IPS-18a (cell line): Measurements from ENCODE around the gene ACYP2.
"Not testable (repeated sequence)": the region's sequence is repeated elsewhere in the genome, so short reads cannot be mapped to it uniquely, and the experiment has no call there.

Experiments
- H3K27ac ChIP-seq: one replicate; pipeline ENCODE4 v1.5.1; 2013; ENCODE audit warnings: low read length
- H3K27me3 ChIP-seq: one replicate; pipeline ENCODE4 v1.6.1; 2013; ENCODE audit warnings: mild to moderate bottlenecking, low read length; ENCODE audit not compliant: control insufficient read depth, insufficient read depth
- H3K36me3 ChIP-seq: one replicate; pipeline ENCODE4 v1.6.1; 2013; ENCODE audit warnings: low read depth, low read length; ENCODE audit not compliant: control insufficient read depth
- H3K4me1 ChIP-seq: one replicate; pipeline ENCODE4 v1.6.1; 2013; ENCODE audit warnings: low read depth, low read length; ENCODE audit not compliant: control insufficient read depth
- H3K4me3 ChIP-seq: one replicate; pipeline ENCODE4 v1.5.1; 2013; ENCODE audit warnings: low read length
- H3K9ac ChIP-seq: one replicate; pipeline ENCODE4 v1.6.1; 2013; ENCODE audit warnings: mild to moderate bottlenecking, low read length, moderate library complexity
- H3K9me3 ChIP-seq: one replicate; pipeline ENCODE4 v1.6.1; 2013; ENCODE audit warnings: low read depth, low read length; ENCODE audit not compliant: control insufficient read depth

ACYP2 gene

GRCh38 chr2:54261537-54261936 is 146.1 kb downstream of the ACYP2 start:
- Histone ChIP-seq H3K27me3 (no peaks in the 10 kb centered on the region), H3K27ac (no peak overlapping the region), H3K9ac (no peak overlapping the region), H3K36me3 (no peaks in the 10 kb centered on the region), H3K9me3 (no peaks in the 10 kb centered on the region), H3K4me3 (no peak overlapping the region), H3K4me1 (no peaks in the 10 kb centered on the region)

GRCh38 chr2:54262015-54262765 is 146.8 kb downstream of the ACYP2 start:
- no peaks in the 10 kb centered on the region for H3K4me1 ChIP-seq
- H3K36me3 ChIP-seq = no peaks in the 10 kb centered on the region
- H3K27me3 ChIP-seq = no peaks in the 10 kb centered on the region
- H3K9ac ChIP-seq = no peak overlapping the region
- H3K9me3 ChIP-seq = no peaks in the 10 kb centered on the region
- no peak overlapping the region for H3K4me3 ChIP-seq
- H3K27ac ChIP-seq = no peak overlapping the region

- not testable (repeated sequence) for H3K4me3 ChIP-seq, H3K9me3 ChIP-seq, H3K27ac ChIP-seq
Observed at GRCh38 chr2:54265081-54265480, 149.7 kb downstream of the ACYP2 start.

GRCh38 chr2:54267577-54267976 is 152.2 kb downstream of the ACYP2 start:
- Histone ChIP-seq H3K4me1 (no peaks in the 10 kb centered on the region), H3K9ac (no peak overlapping the region), H3K27ac (no peak overlapping the region), H3K36me3 (no peaks in the 10 kb centered on the region), H3K27me3 (no peaks in the 10 kb centered on the region), H3K4me3 (no peak overlapping the region), H3K9me3 (no peaks in the 10 kb centered on the region)

More at GRCh38 chr2:54265081-54265480, 149.7 kb downstream of the ACYP2 start:
- not testable (repeated sequence) for H3K4me1 ChIP-seq, H3K27me3 ChIP-seq, H3K36me3 ChIP-seq, H3K9ac ChIP-seq

- Histone ChIP-seq H3K4me1 (no peaks in the 10 kb centered on the region), H3K9me3 (no peaks in the 10 kb centered on the region), H3K27me3 (no peaks in the 10 kb centered on the region), H3K9ac (no peak overlapping the region), H3K4me3 (no peak overlapping the region), H3K36me3 (no peaks in the 10 kb centered on the region), H3K27ac (no peak overlapping the region)
Observed at GRCh38 chr2:54271189-54271588, 155.8 kb downstream of the ACYP2 start.

GRCh38 chr2:54271843-54272627 is 156.6 kb downstream of the ACYP2 start:
- no peak overlapping the region for H3K27ac ChIP-seq
- no peaks in the 10 kb centered on the region for H3K9me3 ChIP-seq
- H3K9ac ChIP-seq = no peak overlapping the region
- H3K36me3 ChIP-seq = no peaks in the 10 kb centered on the region
- H3K27me3 ChIP-seq = no peaks in the 10 kb centered on the region
- no peaks in the 10 kb centered on the region for H3K4me1 ChIP-seq
- no peak overlapping the region for H3K4me3 ChIP-seq

GRCh38 chr2:54274781-54275242 is 159.4 kb downstream of the ACYP2 start:
- H3K27ac ChIP-seq = no peak overlapping the region
- no peaks in the 10 kb centered on the region for H3K36me3 ChIP-seq
- H3K4me1 ChIP-seq = no peaks in the 10 kb centered on the region
- H3K9me3 ChIP-seq = no peaks in the 10 kb centered on the region
- no peak overlapping the region for H3K9ac ChIP-seq
- no peak overlapping the region for H3K4me3 ChIP-seq
- no peaks in the 10 kb centered on the region for H3K27me3 ChIP-seq

GRCh38 chr2:54275541-54275940 is 160.1 kb downstream of the ACYP2 start:
- H3K27me3 ChIP-seq = no peaks in the 10 kb centered on the region
- no peaks in the 10 kb centered on the region for H3K4me1 ChIP-seq
- no peak overlapping the region for H3K27ac ChIP-seq
- H3K4me3 ChIP-seq = no peak overlapping the region
- no peaks in the 10 kb centered on the region for H3K36me3 ChIP-seq
- no peak overlapping the region for H3K9ac ChIP-seq
- H3K9me3 ChIP-seq = no peaks in the 10 kb centered on the region

- H3K9me3 ChIP-seq = no peaks in the 10 kb centered on the region
- no peak overlapping the region for H3K27ac ChIP-seq
- H3K36me3 ChIP-seq = no peaks in the 10 kb centered on the region
- no peaks in the 10 kb centered on the region for H3K27me3 ChIP-seq
- H3K4me3 ChIP-seq = no peak overlapping the region
- no peaks in the 10 kb centered on the region for H3K4me1 ChIP-seq
- H3K9ac ChIP-seq = no peak overlapping the region
Observed at GRCh38 chr2:54279385-54279784, 164.0 kb downstream of the ACYP2 start.

GRCh38 chr2:54284826-54285225 is 169.4 kb downstream of the ACYP2 start:
- no peaks in the 10 kb centered on the region for H3K36me3 ChIP-seq
- no peak overlapping the region for H3K27ac ChIP-seq

GRCh38 chr2:54285451-54285850 is 170.0 kb downstream of the ACYP2 start:
- no peak overlapping the region for H3K27ac ChIP-seq
- no peak overlapping the region for H3K4me3 ChIP-seq
- H3K27me3 ChIP-seq = peaks cover 39% of the 10 kb centered on the region
- H3K9me3 ChIP-seq = no peaks in the 10 kb centered on the region
- H3K9ac ChIP-seq = no peak overlapping the region
- peaks cover 24% of the 10 kb centered on the region for H3K4me1 ChIP-seq
- no peaks in the 10 kb centered on the region for H3K36me3 ChIP-seq

More at GRCh38 chr2:54284826-54285225, 169.4 kb downstream of the ACYP2 start:
- Histone ChIP-seq H3K9ac (no peak overlapping the region), H3K4me1 (peaks cover 20% of the 10 kb centered on the region), H3K9me3 (no peaks in the 10 kb centered on the region), H3K27me3 (peaks cover 33% of the 10 kb centered on the region), H3K4me3 (no peak overlapping the region)
